WTC11 (cell line): ENCODE data around the gene PLXNA1.

ENCODE experiments used
- ESRRA ChIP-seq: sonication (generic); formaldehyde crosslinking; IDR thresholded peaks from 2 replicates; pipeline ENCODE4 v1.8.1; 2022; ENCODE audit warnings: mild to moderate bottlenecking, missing genetic modification reagents, borderline replicate concordance
- FOXJ3 ChIP-seq: sonication (generic); formaldehyde crosslinking; IDR thresholded peaks from 2 replicates; pipeline ENCODE4 v1.9.0; 2021; ENCODE audit warnings: missing genetic modification reagents, mild to moderate bottlenecking, borderline replicate concordance
- FOXP1 ChIP-seq: sonication (generic); formaldehyde crosslinking; IDR thresholded peaks from 2 replicates; pipeline ENCODE4 v1.8.0; 2022; ENCODE audit warnings: missing genetic modification reagents, mild to moderate bottlenecking, moderate library complexity, borderline replicate concordance
- GABPB1 ChIP-seq: sonication (generic); formaldehyde crosslinking; IDR thresholded peaks from 2 replicates; pipeline ENCODE4 v1.8.1; 2023; ENCODE audit warnings: mild to moderate bottlenecking, missing genetic modification reagents
- HMGA2 ChIP-seq: fragments of 250-450 bp; sonication (Bioruptor Pico); IDR thresholded peaks from 2 replicates; pipeline ENCODE4 v1.4.0; 2021; ENCODE audit warnings: mild to moderate bottlenecking, moderate library complexity
- OVOL2 ChIP-seq: fragments of 250-450 bp; sonication (Bioruptor Pico); IDR thresholded peaks from 2 replicates; pipeline ENCODE4 v1.9.0; 2021; ENCODE audit warnings: mild to moderate bottlenecking, borderline replicate concordance
- SOX15 ChIP-seq: fragments of 250-450 bp; sonication (Bioruptor Pico); IDR thresholded peaks from 2 replicates; pipeline ENCODE4 v1.9.0; 2021; ENCODE audit warnings: mild to moderate bottlenecking
- STAT6 ChIP-seq: sonication (generic); formaldehyde crosslinking; conservative IDR thresholded peaks from 2 replicates; pipeline ENCODE4 v1.8.1; 2023; ENCODE audit warnings: mild to moderate bottlenecking, low read depth, missing genetic modification reagents, moderate library complexity
- ZNF138 ChIP-seq: sonication (generic); formaldehyde crosslinking; conservative IDR thresholded peaks from 2 replicates; pipeline ENCODE4 v1.8.1; 2022; ENCODE audit warnings: mild to moderate bottlenecking, moderate library complexity, missing genetic modification reagents
- TF ChIP-seq, protein P1 (sequence below): fragments of 200-600 bp; IDR thresholded peaks from 2 replicates; pipeline ENCODE4 v1.8.0; 2022; ENCODE audit warnings: antibody characterized with exemption
- TF ChIP-seq, protein P2 (sequence below): sonication (generic); formaldehyde crosslinking; IDR thresholded peaks from 2 replicates; pipeline ENCODE4 v1.8.1; 2023; ENCODE audit warnings: mild to moderate bottlenecking, missing genetic modification reagents, borderline replicate concordance

DNA sequence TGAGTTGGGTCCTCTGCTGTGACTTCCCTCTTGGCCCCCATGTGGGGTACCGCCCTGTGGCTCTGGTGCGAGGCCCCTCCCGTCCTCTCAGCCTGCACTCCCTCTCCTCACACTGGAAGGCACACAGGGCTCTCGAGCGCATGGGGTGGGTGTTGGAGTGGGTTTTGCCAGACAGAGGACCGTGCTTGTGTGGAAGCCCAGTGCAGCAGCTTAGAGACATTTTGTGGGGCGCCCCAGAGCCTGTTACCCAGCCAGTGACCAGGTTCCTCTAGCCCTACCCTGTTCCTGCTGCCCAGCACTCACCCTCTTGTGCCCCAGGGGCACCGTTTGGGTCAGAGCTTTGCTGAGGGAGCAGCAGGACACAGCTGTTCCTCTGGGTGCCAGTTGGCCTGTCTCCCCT, 9.9 kb downstream of the PLXNA1 start:
- no peak for TF ChIP-seq FOXJ3
- TF ChIP-seq SOX15 (CRISPR knock-in tag) = no peak
- TF ChIP-seq ZNF138 (CRISPR knock-in tag) = no peak
- TF ChIP-seq, protein P1, sequence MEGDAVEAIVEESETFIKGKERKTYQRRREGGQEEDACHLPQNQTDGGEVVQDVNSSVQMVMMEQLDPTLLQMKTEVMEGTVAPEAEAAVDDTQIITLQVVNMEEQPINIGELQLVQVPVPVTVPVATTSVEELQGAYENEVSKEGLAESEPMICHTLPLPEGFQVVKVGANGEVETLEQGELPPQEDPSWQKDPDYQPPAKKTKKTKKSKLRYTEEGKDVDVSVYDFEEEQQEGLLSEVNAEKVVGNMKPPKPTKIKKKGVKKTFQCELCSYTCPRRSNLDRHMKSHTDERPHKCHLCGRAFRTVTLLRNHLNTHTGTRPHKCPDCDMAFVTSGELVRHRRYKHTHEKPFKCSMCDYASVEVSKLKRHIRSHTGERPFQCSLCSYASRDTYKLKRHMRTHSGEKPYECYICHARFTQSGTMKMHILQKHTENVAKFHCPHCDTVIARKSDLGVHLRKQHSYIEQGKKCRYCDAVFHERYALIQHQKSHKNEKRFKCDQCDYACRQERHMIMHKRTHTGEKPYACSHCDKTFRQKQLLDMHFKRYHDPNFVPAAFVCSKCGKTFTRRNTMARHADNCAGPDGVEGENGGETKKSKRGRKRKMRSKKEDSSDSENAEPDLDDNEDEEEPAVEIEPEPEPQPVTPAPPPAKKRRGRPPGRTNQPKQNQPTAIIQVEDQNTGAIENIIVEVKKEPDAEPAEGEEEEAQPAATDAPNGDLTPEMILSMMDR = no peak
- TF ChIP-seq, protein P2, sequence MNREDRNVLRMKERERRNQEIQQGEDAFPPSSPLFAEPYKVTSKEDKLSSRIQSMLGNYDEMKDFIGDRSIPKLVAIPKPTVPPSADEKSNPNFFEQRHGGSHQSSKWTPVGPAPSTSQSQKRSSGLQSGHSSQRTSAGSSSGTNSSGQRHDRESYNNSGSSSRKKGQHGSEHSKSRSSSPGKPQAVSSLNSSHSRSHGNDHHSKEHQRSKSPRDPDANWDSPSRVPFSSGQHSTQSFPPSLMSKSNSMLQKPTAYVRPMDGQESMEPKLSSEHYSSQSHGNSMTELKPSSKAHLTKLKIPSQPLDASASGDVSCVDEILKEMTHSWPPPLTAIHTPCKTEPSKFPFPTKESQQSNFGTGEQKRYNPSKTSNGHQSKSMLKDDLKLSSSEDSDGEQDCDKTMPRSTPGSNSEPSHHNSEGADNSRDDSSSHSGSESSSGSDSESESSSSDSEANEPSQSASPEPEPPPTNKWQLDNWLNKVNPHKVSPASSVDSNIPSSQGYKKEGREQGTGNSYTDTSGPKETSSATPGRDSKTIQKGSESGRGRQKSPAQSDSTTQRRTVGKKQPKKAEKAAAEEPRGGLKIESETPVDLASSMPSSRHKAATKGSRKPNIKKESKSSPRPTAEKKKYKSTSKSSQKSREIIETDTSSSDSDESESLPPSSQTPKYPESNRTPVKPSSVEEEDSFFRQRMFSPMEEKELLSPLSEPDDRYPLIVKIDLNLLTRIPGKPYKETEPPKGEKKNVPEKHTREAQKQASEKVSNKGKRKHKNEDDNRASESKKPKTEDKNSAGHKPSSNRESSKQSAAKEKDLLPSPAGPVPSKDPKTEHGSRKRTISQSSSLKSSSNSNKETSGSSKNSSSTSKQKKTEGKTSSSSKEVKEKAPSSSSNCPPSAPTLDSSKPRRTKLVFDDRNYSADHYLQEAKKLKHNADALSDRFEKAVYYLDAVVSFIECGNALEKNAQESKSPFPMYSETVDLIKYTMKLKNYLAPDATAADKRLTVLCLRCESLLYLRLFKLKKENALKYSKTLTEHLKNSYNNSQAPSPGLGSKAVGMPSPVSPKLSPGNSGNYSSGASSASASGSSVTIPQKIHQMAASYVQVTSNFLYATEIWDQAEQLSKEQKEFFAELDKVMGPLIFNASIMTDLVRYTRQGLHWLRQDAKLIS (CRISPR knock-in tag) = no peak
- TF ChIP-seq FOXP1 (CRISPR knock-in tag) = no peak
- no peak for TF ChIP-seq STAT6 (CRISPR knock-in tag)
- no peak for TF ChIP-seq HMGA2 (CRISPR knock-in tag)
- no peak for TF ChIP-seq ESRRA (CRISPR knock-in tag)
- no peak for TF ChIP-seq OVOL2 (CRISPR knock-in tag)
- no peak for TF ChIP-seq GABPB1 (CRISPR knock-in tag)
